Astrocyte (in vitro differentiated cells and primary cell): ENCODE data around the gene IRF2.

Experiments
- EZH2 ChIP-seq: IDR thresholded peaks from 2 replicates; pipeline ENCODE4 v1.6.1; 2012; ENCODE audit warnings: mild to moderate bottlenecking, low read length, inconsistent platforms; ENCODE audit not compliant: insufficient read depth
- TF ChIP-seq, protein P1 (sequence below): IDR thresholded peaks from 2 replicates; pipeline ENCODE4 v1.5.1; 2011; ENCODE audit warnings: low read depth, mild to moderate bottlenecking, inconsistent platforms, low read length, moderate library complexity; ENCODE audit not compliant: insufficient read depth

DNA sequence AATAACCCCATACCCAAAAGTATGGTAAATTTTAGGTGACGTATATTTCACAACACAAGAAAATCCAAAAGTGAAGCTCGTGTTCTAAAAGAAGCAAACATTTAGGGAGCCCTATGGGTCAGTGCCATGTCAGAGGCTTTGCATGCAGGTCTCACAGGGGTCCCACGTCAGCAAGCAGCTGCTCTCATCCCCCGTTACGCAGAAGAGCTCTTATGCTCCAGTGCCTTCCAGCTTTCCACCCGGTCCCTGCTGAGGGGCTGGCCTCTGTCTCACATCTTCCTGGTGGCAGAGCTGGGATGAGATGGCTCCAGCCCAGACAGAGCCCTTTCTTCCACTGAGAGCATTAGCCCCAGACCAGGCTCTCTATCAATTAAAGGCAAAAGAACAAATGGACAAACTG, 82.0 kb downstream of the IRF2 start:
- TF ChIP-seq, protein P1, sequence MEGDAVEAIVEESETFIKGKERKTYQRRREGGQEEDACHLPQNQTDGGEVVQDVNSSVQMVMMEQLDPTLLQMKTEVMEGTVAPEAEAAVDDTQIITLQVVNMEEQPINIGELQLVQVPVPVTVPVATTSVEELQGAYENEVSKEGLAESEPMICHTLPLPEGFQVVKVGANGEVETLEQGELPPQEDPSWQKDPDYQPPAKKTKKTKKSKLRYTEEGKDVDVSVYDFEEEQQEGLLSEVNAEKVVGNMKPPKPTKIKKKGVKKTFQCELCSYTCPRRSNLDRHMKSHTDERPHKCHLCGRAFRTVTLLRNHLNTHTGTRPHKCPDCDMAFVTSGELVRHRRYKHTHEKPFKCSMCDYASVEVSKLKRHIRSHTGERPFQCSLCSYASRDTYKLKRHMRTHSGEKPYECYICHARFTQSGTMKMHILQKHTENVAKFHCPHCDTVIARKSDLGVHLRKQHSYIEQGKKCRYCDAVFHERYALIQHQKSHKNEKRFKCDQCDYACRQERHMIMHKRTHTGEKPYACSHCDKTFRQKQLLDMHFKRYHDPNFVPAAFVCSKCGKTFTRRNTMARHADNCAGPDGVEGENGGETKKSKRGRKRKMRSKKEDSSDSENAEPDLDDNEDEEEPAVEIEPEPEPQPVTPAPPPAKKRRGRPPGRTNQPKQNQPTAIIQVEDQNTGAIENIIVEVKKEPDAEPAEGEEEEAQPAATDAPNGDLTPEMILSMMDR = no peak
- no peak for TF ChIP-seq EZH2
